GM18868 (cell line): ENCODE measurements around the gene MYO7B.
"Not testable (repeated sequence)": the region's sequence is repeated elsewhere in the genome, so short reads cannot be mapped to it uniquely, and the experiment has no call there.

ENCODE experiments used
- ATAC-seq: cut with Tn5 transposase; IDR thresholded peaks from one replicate; pipeline ENCODE4 v1.9.1; 2021; ENCODE audit warnings: mild to moderate bottlenecking, moderate library complexity; ENCODE audit not compliant: unreplicated experiment

Gene MYO7B

DNA sequence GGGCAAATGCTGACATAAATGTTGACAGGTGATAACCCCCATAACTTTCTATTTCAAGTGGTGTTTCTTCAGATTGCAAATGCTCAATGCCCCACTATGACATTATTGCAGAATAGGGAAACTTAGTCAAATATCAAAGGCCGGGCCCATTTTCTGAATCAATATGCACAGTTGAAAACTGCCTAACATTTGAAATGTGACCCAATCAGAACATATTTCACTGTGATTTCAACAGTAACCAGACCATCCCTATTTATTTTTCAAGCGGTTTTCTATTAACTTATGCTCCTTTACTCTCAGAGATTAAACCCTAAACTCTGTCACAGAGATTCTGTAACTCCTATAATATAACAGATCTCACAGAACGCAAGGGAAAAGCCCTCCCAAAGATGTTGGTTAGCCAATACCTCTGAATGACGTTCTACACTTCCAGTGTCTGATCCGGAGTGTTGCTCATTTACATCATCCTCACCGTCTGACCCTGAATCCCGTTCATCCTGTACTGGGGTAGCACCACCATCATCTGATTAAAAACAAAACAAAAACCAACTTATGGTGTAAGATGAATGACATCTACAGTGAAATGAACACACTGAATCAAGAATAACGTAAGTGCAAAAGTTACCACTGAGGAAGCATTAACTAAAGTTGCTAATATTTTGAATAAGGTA, 12.1 kb upstream of the MYO7B start:
- ATAC-seq = no peak

- not testable (repeated sequence) for ATAC-seq
These were observed 11.2 kb upstream of the MYO7B start for GRCh38 chr2:127524198-127524834.

DNA sequence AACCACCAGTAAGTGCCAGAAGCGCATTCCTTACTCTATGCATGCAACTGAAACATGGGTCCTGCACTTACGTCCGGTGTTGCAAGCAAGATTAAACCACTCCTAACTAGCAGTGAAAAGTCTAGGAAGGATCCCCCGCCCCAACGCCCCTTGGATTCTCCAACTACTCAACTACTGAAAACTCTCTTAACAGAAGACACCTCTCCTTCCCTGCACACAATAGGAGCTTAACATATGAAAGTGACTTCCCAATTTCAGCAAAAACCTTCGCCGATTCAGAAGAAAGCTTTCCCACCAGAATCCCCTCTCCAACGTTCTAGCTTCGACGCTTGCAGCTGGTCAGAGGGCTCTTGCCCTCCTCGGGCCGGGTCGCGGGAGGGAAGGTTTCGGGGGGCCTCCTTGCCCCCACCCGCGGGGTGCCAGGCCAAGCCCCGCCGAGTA, 9.8 kb upstream of the MYO7B start:
- no peak for ATAC-seq

- peak; percentile 88 for ATAC-seq
These were observed 9.1 kb upstream of the MYO7B start, which contains the start of gene IWS1 for GRCh38 chr2:127526132-127527000. TSS of gene IWS1 (minus strand) at chr2:127526489. CDS start at chr2:127526208, 281 bp downstream.

GRCh38 chr2:127527001-127527804, 8.3 kb upstream of the MYO7B start:
- peak; percentile 11 for ATAC-seq

DNA sequence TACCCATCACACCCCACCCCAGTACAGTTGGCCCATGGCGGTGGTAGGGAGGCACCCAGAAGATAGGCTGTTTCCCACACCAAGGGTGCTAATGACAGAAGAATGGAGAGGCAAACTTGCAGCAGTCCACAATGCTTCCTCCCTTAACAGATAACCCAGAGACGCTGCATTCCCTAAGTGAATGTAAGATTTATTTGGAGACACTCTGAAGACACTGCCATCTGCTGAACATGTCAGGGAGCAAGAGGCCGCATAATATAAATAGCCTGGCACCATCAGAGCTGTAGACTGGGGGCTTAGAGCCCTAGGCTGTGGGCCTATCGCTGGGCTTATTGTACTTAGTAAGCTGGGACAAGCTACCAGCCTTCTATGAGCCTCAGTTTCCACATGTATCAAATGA, 7.0 kb upstream of the MYO7B start:
- ATAC-seq = no peak

DNA sequence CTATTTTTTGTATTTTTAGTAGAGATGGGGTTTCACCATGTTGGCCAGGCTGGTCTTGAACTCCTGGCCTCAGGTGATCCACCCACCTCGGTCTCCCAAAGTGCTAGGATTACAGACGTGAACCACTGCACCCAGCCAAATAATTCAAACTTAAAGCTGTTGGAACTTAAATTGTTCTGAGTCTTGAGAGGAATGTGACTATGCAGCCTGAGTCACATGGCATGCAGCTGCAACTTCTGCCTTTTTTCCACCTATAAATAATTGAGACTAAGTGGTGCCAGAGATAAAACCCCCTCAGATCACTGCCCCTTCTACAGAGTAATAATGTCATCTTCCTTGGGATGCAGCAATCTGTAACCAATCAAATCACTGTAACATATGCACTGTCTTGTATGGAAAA, 6.1 kb upstream of the MYO7B start:
- ATAC-seq = not testable (repeated sequence)

DNA sequence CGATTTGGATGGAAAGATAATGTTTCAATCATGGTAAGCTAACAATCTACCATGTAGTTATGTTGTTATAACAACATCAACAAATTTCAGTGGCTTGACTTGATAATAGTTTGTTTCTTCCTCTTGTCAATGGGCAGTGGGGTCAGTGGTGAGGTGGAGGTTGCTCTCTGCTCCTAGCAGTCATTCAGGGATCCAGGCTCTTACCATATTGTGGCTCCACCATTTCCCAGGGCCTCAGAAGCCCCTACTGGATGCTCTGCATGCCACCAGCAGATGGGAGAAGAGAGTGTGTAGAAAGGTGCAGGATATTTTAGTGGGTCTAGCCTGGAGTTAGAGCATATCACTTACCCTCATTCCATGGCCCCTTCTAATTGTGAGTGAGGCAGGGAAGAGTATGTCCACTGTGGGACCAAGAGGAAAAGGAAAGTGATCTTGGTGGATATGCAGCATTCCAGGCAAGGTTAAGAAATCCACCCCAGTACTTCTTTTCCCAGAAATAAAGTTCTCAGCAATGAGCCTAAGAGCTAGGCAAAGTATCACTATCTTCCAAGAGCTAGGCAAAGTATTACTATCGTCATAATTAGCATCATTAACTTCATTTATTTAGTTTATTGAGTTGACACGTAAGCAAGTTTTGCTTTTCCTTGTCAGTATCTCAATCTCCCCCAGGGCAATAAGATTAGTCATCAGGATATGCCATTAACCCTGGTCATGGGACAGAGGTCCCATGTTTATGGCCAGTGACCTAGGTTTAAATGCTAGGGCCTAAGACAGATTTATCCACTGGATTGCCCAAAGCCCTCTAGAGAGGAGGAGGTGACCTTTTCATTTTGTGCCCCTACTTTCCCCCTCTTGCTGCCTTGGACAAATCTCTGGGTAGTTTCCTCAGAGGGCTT, 5.0 kb upstream of the MYO7B start:
- ATAC-seq = no peak

DNA sequence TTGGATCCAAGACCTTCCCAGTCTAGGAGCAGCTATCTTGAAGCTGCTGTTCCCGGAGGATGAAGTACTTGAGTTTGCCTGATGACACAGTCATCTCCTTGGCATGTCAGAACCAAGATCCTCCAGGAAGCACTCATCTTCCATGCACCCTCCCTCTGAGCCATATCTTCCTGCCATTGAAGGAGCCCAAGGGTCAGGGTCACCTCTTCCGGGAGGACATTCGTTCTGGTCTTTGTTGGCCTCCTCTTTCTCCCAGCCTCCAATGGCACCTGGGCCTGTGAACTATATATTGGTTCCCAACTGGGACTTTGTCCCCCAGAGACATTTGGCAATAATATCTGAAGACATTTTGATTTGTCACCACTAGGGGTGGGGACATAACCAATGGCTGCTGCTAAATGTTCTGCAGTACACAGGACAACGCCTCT, 4.2 kb upstream of the MYO7B start:
- ATAC-seq = no peak

GRCh38 chr2:127532296-127532695, 3.2 kb upstream of the MYO7B start:
- no peak for ATAC-seq

GRCh38 chr2:127535918-127536317, 435 bp downstream of the MYO7B start:
- no peak for ATAC-seq

DNA sequence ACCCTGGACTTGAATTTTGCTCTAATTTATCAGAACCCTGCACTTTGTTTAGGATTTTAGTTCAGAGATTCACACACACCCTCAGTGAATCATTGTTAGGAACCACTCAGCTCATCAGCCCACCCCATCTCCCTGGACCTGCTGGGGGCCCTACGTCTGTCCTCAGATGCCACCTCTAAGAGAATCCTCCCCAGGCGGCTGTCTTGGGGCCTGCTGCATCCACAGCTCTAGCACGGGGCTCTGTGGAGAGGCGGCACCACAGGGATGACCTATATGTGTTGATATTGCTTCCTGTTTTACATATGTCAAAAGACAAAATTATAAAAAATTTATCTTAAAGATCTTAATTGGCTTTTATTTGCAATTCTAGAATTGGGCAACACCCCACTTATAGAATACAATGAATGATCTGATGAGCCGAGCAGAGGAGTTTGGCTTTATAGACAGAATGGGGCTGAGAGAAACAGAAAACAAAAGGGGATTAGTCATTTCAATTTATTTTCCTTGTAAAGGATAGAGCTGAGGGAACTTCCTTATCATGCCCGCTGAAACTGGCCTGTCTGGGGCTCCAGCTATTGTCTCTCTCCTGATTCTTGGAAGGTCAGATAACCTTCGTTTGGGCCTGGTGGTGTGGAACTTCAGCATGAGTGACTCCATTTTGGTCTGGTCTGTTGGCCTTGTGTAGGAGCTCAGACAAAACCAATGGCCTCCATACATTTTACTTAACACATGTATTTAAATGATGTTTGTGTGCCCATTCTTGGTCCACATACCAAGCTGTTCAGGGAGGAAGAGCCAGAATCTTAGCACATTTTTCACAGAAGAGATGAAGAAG, 1.4 kb downstream of the MYO7B start:
- ATAC-seq = no peak

DNA sequence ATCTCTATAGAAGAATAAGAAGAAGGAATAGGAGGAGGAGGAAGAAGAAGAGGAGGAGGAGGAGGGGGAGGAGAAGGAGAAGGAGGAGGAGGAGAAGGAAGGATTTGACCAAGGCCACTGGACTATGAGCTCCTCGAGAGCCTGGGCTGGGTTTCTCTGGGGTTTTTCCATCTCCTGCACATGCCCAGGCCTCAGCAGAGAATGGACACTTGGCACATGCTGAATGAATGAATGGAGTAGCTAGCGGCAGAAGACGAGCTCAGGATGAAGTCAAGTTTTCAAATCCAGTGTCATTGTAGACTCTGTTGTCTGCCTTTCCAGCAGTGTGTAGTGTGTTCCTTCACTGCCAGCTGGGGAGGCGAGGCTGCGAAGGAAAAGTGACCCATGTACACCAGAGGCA, 2.2 kb downstream of the MYO7B start:
- no peak for ATAC-seq

DNA sequence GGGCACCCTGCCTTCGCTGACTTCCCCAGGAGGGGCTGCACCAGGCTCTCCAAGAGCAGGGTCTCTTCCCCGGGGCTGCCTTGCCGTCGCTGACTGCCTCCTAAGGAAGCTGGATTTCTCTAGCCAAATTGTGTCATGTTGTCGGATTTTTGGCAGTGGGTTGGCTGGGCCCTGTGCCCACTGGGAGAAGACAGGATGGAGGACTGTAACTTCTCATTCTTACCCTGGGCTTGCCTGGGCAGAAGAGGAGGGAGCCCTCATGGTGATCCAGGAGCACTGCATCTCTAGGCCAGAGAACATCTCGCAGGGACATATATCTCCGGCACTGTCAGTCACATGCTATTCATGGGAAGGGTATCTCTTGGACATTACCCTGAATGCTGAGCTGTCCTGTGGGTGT, 6.3 kb downstream of the MYO7B start:
- ATAC-seq = no peak

DNA sequence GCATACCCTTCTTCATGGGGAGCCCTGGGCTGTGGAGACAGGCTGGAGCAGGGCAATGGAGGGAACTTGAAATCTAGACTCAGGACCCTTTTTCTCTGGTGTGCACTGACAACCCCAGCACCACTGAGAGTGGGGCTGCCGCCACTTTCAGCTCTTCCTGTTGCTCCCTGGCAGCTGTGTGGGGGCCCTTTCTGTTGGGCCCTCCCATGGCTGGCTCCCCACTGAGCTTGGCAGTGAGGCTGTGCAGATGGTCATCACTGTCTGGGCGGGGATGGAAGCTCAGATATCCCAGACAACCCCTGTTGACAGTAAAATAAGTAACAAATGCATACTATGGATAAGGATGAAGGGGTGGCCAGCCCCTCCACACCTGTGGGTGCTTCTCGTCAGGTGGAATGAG, 6.7 kb downstream of the MYO7B start:
- ATAC-seq = no peak

DNA sequence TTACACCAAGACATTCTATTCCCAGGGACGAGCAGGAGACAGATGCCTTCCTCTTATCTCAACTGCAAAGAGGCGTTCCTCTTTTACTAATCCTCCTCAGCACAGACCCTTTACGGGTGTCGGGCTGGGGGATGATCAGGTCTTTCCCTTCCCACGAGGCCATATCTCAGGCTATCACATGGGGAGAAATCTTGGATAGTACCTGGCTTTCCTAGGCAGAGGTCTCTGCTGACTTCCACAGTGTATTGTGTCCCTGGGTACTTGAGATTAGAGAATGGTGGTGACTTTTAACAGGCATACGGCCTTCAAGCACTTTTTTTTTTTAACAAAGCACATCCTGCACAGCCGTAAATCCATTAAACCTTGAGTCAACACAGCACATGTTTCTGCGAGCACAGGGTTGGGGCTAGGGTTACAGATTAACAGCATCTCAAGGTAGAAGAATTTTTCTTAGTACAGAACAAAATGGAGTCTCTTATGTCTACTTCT, 7.6 kb downstream of the MYO7B start:
- ATAC-seq = not testable (repeated sequence)

DNA sequence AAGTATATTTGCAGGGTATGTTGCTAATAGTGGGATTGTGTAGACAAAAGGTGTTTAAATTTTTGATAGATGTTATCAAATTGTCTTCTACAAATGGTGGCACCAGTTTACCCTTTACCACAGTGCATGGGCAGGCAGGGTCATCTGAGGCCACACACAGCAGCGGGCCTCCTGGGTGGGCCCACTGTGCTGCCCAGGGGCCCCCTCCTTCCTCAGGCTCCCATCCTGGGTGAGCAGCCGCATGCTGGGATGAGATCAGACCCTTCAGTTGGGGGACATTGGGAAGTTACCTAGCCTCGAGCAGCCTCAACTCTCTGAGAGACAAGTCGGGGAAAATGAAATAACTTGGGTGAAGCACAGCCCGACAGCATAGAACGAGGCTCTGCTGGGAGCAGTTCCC, 9.7 kb downstream of the MYO7B start:
- ATAC-seq = no peak

DNA sequence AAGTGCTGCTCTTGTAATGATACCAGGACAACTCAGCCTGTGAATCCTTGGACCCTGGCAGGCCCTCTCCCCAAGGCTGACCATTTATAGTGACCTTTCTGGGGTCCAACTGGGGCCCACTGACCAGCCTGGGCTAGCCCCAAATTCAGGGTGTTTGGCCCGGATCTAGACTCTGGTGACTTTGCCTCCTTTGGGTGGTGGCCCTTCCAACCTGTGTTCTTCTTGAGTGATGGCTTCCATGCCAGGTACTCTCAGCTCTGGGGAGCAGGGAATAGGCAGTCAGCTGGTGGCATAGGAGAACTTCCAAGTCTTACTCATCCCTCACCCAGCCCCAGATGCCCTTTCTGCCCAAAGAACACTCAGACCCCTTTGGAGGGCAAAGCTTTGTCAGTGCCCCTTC, 10.3 kb downstream of the MYO7B start:
- no peak for ATAC-seq

DNA sequence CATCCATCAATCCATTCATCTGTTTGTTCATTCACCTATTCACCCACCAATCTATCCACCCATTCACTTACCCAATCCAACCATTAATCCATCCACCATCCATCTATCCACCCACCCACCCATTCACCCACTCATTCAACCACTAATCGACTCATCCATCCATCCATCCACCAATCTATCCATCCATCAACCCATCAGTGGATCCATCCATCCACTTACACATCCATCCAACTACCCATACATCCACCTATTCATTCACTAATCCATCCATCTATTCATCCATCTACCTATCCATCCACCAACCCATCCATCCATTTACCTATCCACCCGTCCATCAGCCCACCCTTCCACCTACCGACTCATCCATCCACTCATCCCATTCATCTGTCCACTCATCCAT, 11.3 kb downstream of the MYO7B start:
- ATAC-seq = no peak
